Measurements from ENCODE around the gene ZNF70. TPM values are rescaled to one million over a fixed set of nuclear protein-coding genes. Genes with fewer than 3 reads are reported as not detected.
"Not testable (repeated sequence)": the region's sequence is repeated elsewhere in the genome, so short reads cannot be mapped to it uniquely, and the experiment has no call there.

ZNF70 gene
- total RNA-seq, 1 donor from 2014 or later, result 2.9 TPM

DNA sequence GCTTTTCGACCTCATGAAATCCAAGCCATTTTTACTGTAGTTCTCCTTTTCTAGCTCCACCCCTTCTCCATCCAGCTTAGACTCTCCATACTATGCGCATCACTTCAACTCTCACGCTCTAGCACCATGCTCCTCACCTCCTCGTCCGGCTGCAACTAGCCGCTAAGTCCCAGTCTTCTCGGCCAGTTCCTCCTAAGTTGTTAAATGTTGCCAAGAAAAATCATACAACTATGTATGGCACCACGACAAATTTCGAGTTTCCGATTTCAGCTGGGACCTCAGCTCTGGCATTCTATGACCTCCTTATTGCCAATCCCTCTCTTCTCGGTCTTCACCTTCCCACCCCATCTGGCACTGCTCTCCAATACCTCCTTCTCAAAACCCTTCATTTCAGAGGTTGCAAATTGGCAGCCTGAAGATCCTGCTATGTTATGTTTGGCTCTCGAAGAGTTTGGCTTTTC lies 1.0 kb downstream of the ZNF70 start:
- Mint-ChIP-seq H3K36me3 (ENCODE audit: low read depth) (peaks cover 8% of the 10 kb centered on the region), H3K4me3 (ENCODE audit: low read depth) (peak overlapping the region; percentile 82), H3K9me3 (no peaks in the 10 kb centered on the region), H3K27ac (no peak overlapping the region), H3K27me3 (ENCODE audit: low read depth) (no peaks in the 10 kb centered on the region), H3K4me1 (ENCODE audit: low read depth) (peaks cover 15% of the 10 kb centered on the region)
- no peak for DNase-seq (ENCODE audit: low spot score)
- intact Hi-C loops (cut with micrococcal nuclease), result loop anchor here (5.0 kb wide), 1 partner anchor 43 kb away; no protein-coding TSS in a partner anchor

DNA sequence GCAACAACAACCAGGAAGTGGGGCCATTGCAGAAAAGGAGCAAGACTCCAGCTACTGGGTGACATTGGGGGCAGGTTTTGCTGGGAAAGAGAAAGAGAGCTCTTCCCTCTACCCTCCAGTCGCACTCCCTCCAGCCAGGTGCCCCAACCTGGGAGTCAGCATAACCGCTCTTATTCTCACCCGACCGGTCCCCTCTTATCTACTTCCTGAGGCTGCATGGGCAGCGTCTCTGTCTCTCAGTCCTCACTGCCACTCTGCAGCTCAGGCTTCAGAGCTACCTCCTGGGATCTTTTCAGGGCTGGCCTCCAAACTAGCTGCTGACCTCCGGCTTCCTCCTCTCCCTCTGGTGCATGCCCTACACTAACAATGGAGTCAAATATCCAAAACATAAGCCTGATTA lies 5.1 kb downstream of the ZNF70 start:
- intact Hi-C loops (cut with micrococcal nuclease), result no loop called here
- H3K4me1 Mint-ChIP-seq (ENCODE audit: low read depth), result peaks cover 11% of the 10 kb centered on the region
- H3K9me3 Mint-ChIP-seq, result no peaks in the 10 kb centered on the region
- H3K27ac Mint-ChIP-seq, result no peak overlapping the region
- H3K27me3 Mint-ChIP-seq (ENCODE audit: low read depth), result no peaks in the 10 kb centered on the region
- no peak overlapping the region for H3K4me3 Mint-ChIP-seq (ENCODE audit: low read depth)
- DNase-seq (ENCODE audit: low spot score), result no peak
- peaks cover 24% of the 10 kb centered on the region for H3K36me3 Mint-ChIP-seq (ENCODE audit: low read depth)

DNA sequence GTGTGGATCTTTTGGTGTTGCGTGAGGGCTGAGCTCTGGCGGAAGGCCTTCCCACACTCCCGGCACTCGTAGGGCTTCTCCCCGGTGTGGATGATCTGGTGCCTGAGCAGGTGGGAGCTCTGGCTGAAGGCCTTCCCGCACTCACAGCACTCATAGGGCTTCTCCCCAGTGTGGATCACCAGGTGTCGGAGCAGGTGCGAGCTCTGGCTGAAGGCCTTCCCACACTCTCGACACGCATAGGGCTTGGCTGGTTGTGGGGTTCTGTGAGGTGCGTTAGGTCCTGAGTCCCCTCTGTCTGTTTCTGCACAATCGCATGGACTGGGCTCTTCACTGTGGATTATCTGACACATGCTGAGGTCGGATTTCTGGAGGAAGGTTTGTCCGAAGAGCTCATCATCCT lies 6.4 kb downstream of the ZNF70 start:
- intact Hi-C loops (cut with micrococcal nuclease), result no loop called here
- Mint-ChIP-seq H3K36me3 (ENCODE audit: low read depth) (peaks cover 24% of the 10 kb centered on the region), H3K27me3 (ENCODE audit: low read depth) (no peaks in the 10 kb centered on the region), H3K9me3 (no peaks in the 10 kb centered on the region), H3K27ac (no peak overlapping the region), H3K4me3 (ENCODE audit: low read depth) (no peak overlapping the region), H3K4me1 (ENCODE audit: low read depth) (no peaks in the 10 kb centered on the region)
- DNase-seq (ENCODE audit: low spot score), result no peak

DNA sequence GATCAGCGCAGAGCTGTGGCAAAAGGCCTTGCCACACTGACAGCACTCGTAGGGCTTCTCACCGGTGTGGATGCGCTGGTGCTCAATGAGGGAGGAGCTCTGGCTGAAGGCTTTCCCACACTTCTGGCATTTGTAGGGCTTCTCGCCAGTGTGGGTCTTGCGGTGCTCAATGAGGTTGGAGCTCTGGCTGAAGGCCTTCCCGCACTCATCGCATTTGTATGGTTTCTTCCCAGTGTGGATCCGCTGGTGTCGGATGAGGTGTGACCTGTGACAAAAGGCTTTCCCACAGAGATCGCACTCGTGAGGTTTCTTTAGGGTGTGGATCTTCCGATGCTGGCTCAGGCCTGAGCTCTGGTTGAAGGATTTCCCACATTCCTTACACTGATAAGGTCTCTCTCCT lies 6.9 kb downstream of the ZNF70 start:
- intact Hi-C loops (cut with micrococcal nuclease), result no loop called here
- H3K9me3 Mint-ChIP-seq, result no peaks in the 10 kb centered on the region
- DNase-seq (ENCODE audit: low spot score), result no peak
- H3K4me1 Mint-ChIP-seq (ENCODE audit: low read depth), result no peaks in the 10 kb centered on the region
- H3K27me3 Mint-ChIP-seq (ENCODE audit: low read depth), result no peaks in the 10 kb centered on the region
- no peak overlapping the region for H3K4me3 Mint-ChIP-seq (ENCODE audit: low read depth)
- H3K27ac Mint-ChIP-seq, result no peak overlapping the region
- H3K36me3 Mint-ChIP-seq (ENCODE audit: low read depth), result peaks cover 24% of the 10 kb centered on the region

DNA sequence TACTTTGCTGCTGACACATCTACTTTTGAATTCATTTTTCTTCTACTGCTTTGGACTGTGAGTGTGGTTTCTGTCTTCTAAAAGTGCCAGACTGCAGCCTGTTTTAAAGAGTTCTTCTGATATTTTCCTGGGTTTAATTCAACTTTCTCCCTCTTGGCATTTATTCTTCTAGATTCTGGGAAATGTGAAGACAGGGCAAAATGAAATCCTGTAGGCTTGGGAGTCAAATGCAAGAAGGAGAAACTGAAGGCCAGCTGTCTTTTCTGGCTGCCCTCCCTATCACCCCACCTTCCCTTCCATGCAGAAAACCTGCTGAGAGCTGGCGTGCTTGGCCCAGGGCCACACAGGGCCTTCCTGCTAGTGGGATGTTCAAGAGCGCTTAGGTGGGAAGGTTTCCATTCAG lies 7.6 kb downstream of the ZNF70 start:
- Mint-ChIP-seq H3K36me3 (ENCODE audit: low read depth) (peaks cover 24% of the 10 kb centered on the region), H3K27me3 (ENCODE audit: low read depth) (no peaks in the 10 kb centered on the region), H3K4me3 (ENCODE audit: low read depth) (no peak overlapping the region), H3K4me1 (ENCODE audit: low read depth) (no peaks in the 10 kb centered on the region), H3K27ac (no peak overlapping the region), H3K9me3 (no peaks in the 10 kb centered on the region)
- DNase-seq (ENCODE audit: low spot score), result no peak
- intact Hi-C loops (cut with micrococcal nuclease), result no loop called here

DNA sequence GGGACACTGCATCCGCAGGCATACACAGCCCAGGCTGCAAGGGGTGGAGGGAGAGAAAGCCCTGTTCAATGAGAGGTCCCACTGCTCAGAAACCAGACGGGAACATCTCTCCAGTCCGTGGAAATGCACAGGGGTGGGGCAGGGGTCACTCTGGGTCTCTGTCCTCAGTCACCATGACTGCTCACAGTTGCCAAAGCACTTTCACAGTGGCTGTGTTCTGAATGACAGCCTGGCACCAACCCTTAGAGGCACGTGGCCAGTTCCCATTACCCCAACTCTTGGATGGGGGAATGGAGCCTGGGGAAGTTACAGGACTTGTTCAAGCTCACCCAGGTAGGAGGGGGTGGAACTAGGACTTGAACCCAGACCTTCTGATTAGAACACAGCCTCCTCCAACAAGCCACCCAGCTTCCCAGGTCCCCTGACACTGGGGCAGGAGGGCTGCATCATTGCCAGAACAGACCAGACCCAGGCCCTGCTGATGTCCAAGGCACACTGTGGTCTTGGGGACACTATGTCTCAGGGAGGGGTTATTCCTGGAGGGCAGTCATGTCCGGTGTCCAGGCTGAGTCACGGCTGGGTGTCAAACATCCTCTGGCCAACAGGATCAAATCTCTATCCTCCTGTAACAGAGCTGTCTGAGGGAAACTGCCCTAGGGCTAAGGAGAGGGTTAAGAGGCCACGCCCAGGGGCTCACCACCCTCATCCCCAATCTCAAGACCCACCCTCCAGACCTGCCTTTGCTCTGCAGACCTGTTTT lies 8.2 kb downstream of the ZNF70 start:
- Mint-ChIP-seq H3K27me3 (ENCODE audit: low read depth) (no peaks in the 10 kb centered on the region), H3K27ac (no peak overlapping the region), H3K4me1 (ENCODE audit: low read depth) (no peaks in the 10 kb centered on the region), H3K36me3 (ENCODE audit: low read depth) (peaks cover 24% of the 10 kb centered on the region), H3K4me3 (ENCODE audit: low read depth) (no peak overlapping the region), H3K9me3 (no peaks in the 10 kb centered on the region)
- intact Hi-C loops (cut with micrococcal nuclease), result no loop called here
- no peak for DNase-seq (ENCODE audit: low spot score)

DNA sequence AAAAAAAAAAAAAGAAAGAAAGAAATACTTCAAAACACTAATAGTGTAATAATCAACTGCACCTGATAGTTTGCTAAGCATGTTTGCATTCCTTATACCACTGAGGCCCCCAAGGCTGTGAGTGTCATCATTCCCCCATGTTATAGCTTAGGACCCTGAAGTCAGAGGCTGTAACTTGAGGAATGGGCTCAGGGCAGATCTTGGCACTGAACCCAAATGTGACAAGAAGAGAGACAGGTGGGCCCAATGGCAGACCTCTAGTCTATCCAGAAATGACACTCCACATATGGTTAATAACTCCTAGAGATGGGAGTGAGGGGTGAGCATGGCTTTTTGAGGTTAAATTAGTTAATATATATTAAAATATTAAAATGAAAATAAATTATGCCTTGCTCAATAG lies 13.2 kb downstream of the ZNF70 start:
- Mint-ChIP-seq H3K9me3 (no peaks in the 10 kb centered on the region), H3K4me3 (ENCODE audit: low read depth) (no peak overlapping the region), H3K36me3 (ENCODE audit: low read depth) (no peaks in the 10 kb centered on the region), H3K27ac (no peak overlapping the region), H3K27me3 (ENCODE audit: low read depth) (no peaks in the 10 kb centered on the region), H3K4me1 (ENCODE audit: low read depth) (no peaks in the 10 kb centered on the region)
- no peak for DNase-seq (ENCODE audit: low spot score)
- intact Hi-C loops (cut with micrococcal nuclease), result no loop called here

DNA sequence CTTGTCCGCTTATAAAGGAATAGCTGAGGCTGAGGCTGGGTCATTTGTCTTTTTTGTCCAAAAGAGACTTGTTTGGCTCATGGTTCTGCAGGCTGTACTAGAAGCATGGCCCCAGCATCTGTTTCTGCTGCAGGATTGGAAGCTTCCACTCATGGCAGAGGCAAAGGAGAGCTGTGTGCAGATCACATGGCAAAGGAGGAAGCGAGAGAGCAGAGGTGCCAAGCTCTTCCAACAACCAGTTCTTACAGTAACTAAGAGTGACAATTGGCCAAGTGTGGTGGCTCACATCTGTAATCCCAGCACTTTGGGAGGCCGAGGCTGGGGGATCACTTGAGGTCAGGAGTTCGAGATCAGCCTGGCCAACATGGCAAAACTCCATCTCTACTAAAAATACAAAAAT lies 22.8 kb downstream of the ZNF70 start:
- H3K27ac Mint-ChIP-seq; H3K27me3 Mint-ChIP-seq (ENCODE audit: low read depth); H3K4me1 Mint-ChIP-seq (ENCODE audit: low read depth); H3K4me3 Mint-ChIP-seq (ENCODE audit: low read depth); H3K36me3 Mint-ChIP-seq (ENCODE audit: low read depth); H3K9me3 Mint-ChIP-seq; intact Hi-C loops (cut with micrococcal nuclease); DNase-seq (ENCODE audit: low spot score): not testable (repeated sequence)

DNA sequence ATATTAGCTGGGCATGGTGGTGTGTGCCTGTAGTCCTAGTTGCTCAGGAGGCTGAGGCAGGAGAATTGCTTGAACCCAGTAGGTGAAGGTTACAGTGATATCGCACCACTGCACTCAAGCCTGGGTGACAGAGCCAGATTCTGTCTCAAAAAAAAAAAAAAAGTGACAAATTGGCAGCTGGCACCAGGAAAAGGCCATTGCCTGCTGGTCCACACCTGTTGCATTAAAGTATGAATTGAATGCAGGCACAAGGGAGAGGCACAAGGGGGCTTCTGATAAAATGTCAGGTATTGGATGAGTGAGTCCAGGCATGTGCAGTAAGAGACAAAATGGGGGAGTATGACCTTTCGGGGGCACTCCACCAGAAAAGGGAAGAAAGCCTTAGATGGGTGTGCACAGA lies 28.2 kb downstream of the ZNF70 start:
- DNase-seq (ENCODE audit: low spot score), result no peak

DNA sequence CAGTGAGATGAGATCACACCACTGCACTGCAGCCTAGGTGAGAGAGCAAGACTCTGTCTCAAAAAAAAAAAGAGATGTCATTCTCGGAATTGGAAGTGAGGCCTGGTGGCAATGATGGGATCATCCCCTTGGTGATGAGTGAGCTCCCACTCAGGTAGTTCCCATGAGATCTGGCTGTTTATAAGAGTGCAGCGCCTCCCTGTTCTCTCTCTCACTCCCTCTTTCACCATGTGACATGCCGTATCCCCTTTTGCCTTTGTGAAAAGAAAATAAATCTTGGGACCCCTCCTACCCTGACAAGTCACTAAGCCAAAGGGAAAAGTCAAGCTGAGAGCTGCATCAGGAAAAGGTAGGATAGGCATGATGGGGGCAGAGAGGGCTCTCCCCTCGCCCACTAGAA lies 28.8 kb downstream of the ZNF70 start:
- Mint-ChIP-seq H3K9me3 (no peaks in the 10 kb centered on the region), H3K36me3 (ENCODE audit: low read depth) (no peaks in the 10 kb centered on the region), H3K4me3 (ENCODE audit: low read depth) (no peak overlapping the region), H3K27me3 (ENCODE audit: low read depth) (peaks cover 9% of the 10 kb centered on the region), H3K4me1 (ENCODE audit: low read depth) (peaks cover 2% of the 10 kb centered on the region), H3K27ac (no peak overlapping the region)
- no peak for DNase-seq (ENCODE audit: low spot score)
- intact Hi-C loops (cut with micrococcal nuclease), result no loop called here

More for the DNA sequence above, 28.2 kb downstream of the ZNF70 start:
- Mint-ChIP-seq H3K4me1 (ENCODE audit: low read depth) (no peaks in the 10 kb centered on the region), H3K27ac (no peak overlapping the region), H3K4me3 (ENCODE audit: low read depth) (no peak overlapping the region), H3K36me3 (ENCODE audit: low read depth) (no peaks in the 10 kb centered on the region), H3K9me3 (no peaks in the 10 kb centered on the region), H3K27me3 (ENCODE audit: low read depth) (peaks cover 9% of the 10 kb centered on the region)
- intact Hi-C loops (cut with micrococcal nuclease), result no loop called here

DNA sequence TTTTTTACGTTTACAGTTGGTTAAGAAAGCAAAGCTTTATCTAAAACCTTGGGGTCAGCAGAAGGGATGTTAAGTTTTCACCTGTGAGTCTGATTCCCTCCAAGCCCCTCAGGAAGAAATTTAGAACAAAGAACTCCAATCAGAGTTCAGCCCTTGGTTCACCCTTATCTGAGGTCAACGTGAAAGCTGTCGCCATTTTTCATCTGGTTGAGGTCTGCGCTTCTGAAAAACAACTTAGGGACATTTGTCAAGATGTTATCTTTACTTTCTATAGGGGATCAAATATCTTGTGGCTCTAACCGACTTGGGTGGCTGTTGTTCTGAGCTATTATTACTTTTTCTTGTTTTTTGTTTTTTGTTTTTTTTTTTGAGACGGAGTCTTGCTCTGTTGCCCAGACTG lies 30.1 kb downstream of the ZNF70 start:
- intact Hi-C loops (cut with micrococcal nuclease), result no loop called here
- H3K36me3 Mint-ChIP-seq (ENCODE audit: low read depth), result no peaks in the 10 kb centered on the region
- H3K4me3 Mint-ChIP-seq (ENCODE audit: low read depth), result no peak overlapping the region
- peaks cover 4% of the 10 kb centered on the region for H3K4me1 Mint-ChIP-seq (ENCODE audit: low read depth)
- DNase-seq (ENCODE audit: low spot score), result no peak
- no peaks in the 10 kb centered on the region for H3K9me3 Mint-ChIP-seq
- no peak overlapping the region for H3K27ac Mint-ChIP-seq
- peaks cover 4% of the 10 kb centered on the region for H3K27me3 Mint-ChIP-seq (ENCODE audit: low read depth)

DNA sequence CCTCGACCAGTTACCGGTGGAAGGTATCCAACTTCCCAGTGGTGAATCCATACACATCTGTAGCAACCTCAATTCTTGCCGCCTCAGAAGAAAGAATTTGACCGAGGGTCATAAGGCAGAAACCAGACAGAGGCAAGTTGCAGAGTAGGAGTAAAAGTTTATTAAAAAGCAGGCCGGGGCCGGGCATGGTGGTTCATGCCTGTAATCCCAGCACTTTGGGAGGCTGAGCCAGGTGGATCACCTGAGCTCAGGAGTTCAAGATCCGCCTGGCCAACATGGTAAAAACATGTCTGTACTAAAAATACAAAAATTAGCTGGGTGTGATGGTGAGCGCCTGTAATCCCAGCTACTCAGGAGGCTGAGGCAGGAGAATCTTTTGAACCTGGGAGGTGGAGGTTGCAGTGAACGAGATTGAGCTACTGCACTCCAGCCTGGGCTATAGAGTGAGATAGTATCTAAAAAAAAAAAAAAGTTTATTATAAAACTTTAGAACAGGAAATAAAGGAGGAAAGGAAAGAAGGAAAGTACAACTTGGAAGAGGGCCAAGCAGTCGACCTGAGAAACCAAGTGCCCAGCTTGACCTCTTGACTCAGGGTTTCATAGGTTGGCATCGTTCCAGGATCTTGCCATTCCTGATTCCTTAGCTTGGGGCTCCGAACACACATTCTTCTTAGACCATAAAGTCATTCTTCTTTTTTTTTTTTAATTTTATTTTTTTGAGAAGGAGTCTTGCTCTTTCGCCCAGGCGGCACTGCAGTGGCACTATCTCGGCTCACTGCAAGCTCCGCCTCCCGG lies 32.3 kb downstream of the ZNF70 start:
- DNase-seq (ENCODE audit: low spot score), result no peak
- intact Hi-C loops (cut with micrococcal nuclease), result loop anchor here (5.0 kb wide), 1 partner anchor 119 kb away; the partner anchor contains the start of gene DERL3
- peaks cover 16% of the 10 kb centered on the region for H3K36me3 Mint-ChIP-seq (ENCODE audit: low read depth)
- no peak overlapping the region for H3K4me3 Mint-ChIP-seq (ENCODE audit: low read depth)
- no peak overlapping the region for H3K27ac Mint-ChIP-seq
- H3K9me3 Mint-ChIP-seq, result no peaks in the 10 kb centered on the region
- peaks cover 12% of the 10 kb centered on the region for H3K4me1 Mint-ChIP-seq (ENCODE audit: low read depth)
- peaks cover 2% of the 10 kb centered on the region for H3K27me3 Mint-ChIP-seq (ENCODE audit: low read depth)

Measured in activated T-helper 2 cell treated with anti-CD3 and anti-CD28 coated beads, Interferon-gamma antibody, Interleukin-2, Interleukin-4, amounts not matched to agents 10 μg/mL and 5 μg/mL and 100 μg/mL, durations not matched to agents 14 hours and 24 hours and 36 hours (primary cell).